Thyroid gland (tissue), 4 donors: ENCODE results near the gene GPANK1.

Source experiments
- POLR2A ChIP-seq, 2 donors: fragments of 450-650 bp; IDR thresholded peaks; one replicate each; pipeline ENCODE4 v1.6.1; 2017; ENCODE audit warnings: antibody characterized with exemption in 2 of 2, mild to moderate bottlenecking in 2 of 2, moderate library complexity in 1 of 2
- TF ChIP-seq, protein P1 (sequence below), 6 experiments: fragments of 200-600 bp in 3 of 6; fragments of 450-650 bp in 3 of 6; sonication (generic) in 3 of 6; IDR thresholded peaks; one replicate each; pipeline ENCODE4 v1.5.1; 2016 to 2019; ENCODE audit warnings: antibody characterized with exemption in 6 of 6, mild to moderate bottlenecking in 2 of 6, inconsistent platforms in 1 of 6, moderate library complexity in 1 of 6

DNA sequence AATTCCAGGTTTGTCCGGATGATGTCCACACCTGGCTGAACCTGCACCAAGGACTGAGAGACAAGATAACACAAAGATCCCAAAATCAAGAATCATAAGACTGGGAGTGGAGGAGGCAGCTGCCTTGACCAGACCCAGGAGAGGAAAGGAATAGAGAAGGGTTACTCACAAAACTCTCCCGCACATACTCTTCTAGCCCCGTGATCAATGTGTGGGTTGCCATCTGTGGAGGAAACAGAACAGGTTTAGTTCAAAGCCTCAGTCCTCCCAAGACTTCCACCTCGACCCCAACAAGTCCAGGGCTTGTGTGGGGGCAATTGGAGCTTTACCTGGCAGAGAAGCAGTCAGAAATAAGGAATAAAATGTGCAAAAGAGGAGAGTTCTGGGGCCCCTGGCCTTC is 23.4 kb downstream of the GPANK1 start:
- TF ChIP-seq, protein P1, sequence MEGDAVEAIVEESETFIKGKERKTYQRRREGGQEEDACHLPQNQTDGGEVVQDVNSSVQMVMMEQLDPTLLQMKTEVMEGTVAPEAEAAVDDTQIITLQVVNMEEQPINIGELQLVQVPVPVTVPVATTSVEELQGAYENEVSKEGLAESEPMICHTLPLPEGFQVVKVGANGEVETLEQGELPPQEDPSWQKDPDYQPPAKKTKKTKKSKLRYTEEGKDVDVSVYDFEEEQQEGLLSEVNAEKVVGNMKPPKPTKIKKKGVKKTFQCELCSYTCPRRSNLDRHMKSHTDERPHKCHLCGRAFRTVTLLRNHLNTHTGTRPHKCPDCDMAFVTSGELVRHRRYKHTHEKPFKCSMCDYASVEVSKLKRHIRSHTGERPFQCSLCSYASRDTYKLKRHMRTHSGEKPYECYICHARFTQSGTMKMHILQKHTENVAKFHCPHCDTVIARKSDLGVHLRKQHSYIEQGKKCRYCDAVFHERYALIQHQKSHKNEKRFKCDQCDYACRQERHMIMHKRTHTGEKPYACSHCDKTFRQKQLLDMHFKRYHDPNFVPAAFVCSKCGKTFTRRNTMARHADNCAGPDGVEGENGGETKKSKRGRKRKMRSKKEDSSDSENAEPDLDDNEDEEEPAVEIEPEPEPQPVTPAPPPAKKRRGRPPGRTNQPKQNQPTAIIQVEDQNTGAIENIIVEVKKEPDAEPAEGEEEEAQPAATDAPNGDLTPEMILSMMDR (IDR thresholded peaks at IDR 0.05), result no peak
- no peak for TF ChIP-seq POLR2A (IDR thresholded peaks at IDR 0.05)
